ENCODE data around the gene CYFIP2.

Gene CYFIP2

DNA sequence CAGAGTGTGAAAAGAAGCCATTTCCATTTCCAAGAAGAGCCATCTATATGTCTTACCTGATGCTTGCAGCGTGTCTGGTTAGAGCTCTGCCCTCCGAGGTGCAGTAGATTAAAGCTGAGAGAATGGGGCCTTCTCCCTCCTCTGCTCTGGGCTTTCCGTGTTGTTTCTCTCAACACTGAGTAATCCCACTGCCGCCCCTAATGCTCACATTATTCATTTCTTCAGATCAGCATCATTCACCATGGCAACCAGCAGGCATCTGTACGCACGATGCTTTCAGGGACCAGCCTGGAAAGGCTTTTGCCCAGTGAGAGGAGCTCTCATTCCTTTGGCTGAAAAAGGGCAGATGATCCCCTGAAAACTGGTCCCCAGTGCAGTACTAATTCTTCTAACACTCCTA, 79.6 kb downstream of the CYFIP2 start:
- Histone ChIP-seq H2BK15ac (ENCODE audit: low read length) (no peak overlapping the region), H4K91ac (ENCODE audit: low read depth, low read length, poor library complexity) (no peak overlapping the region), H3K9me3 (replicated peaks in 1 of 2; ENCODE audit: control insufficient read depth in 2 of 2, insufficient read depth in 1 of 2, low read depth in 1 of 2, low read length in 2 of 2) (peaks cover 0 to 2% of the 10 kb centered on the region in 2 donors), H3K27ac (replicated peaks; ENCODE audit: low read length) (no peak overlapping the region), H2AK5ac (ENCODE audit: low read depth, low read length) (no peak overlapping the region), H2BK12ac (ENCODE audit: low read length) (no peak overlapping the region), H3K79me1 (ENCODE audit: low read depth, low read length) (no peaks in the 10 kb centered on the region), H3K4me2 (ENCODE audit: insufficient read depth, low read length, poor library complexity, severe bottlenecking) (no peak overlapping the region), H3K4ac (ENCODE audit: low read length) (no peak overlapping the region), H2BK5ac (ENCODE audit: low read length) (no peak overlapping the region), H2BK120ac (ENCODE audit: low read depth, low read length) (no peak overlapping the region), H4K8ac (ENCODE audit: low read depth, low read length) (no peak overlapping the region), H3K9ac (ENCODE audit: low read depth, low read length, poor library complexity) (no peak overlapping the region), H3K4me1 (ENCODE audit: control insufficient read depth in 2 of 2, insufficient read depth in 1 of 2, low read depth in 1 of 2, low read length in 2 of 2) (no peaks in the 10 kb centered on the region), H3K27me3 (ENCODE audit: control insufficient read depth in 3 of 3, insufficient read depth in 3 of 3, low read depth in 1 of 3, low read length in 3 of 3) (no peaks in the 10 kb centered on the region), H3K36me3 (replicated peaks in 1 of 2; ENCODE audit: control insufficient read depth in 2 of 2, insufficient read depth in 2 of 2, low read length in 2 of 2) (peaks cover 12 to 79% of the 10 kb centered on the region in 2 donors), H3K23ac (ENCODE audit: low read depth, low read length, poor library complexity) (no peak overlapping the region), H3K18ac (ENCODE audit: low read length) (no peak overlapping the region), H2AFZ (ENCODE audit: low read length) (no peak overlapping the region), H3K14ac (ENCODE audit: low read length) (no peak overlapping the region), H3K4me3 (ENCODE audit: low read length in 2 of 2) (no peak overlapping the region)
- DNase-seq (ENCODE audit: low spot score), result no peak
- WGBS, 2 donors (ENCODE audit: extremely low coverage in 2 of 2, insufficient read length in 2 of 2, insufficient replicate concordance in 1 of 2), result no CpG with 5 or more reads among the region's 6 CpGs

DNA sequence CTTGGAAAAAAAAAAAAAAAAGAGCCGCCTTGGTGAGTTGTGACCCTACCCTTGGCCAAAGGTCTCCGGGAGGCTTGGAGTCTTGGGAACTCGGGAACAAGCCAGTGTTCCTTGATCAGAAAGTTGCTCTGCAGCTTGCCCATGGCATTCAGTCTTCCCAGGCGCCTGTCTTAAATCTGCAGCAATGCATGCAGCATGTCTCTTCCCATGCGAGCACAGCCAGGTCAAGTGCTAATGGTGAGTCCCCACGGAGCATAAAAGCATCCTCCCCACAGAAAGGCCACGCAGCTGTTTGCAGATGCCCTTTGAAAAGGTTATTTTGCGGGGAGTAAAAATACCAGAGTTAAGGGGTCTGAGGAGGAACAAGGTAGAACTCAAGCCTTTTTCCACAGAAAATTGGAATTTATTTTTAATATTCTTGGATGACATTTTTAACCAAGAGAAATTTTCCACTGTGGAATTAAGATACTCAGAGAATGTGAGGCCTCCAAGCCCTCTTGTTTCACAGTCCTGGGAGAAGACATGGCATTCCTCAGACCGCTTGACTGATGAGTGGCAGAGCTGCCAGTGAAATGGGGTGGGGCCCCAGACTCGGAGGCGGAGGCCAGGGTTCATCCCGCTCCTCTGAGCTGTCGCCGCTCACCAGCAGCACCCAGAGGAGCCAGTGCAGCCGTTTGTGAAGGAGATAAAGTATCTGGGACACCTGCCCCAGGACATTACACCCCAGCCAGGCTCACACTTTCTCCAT, 81.6 kb downstream of the CYFIP2 start:
- peaks cover 14 to 73% of the 10 kb centered on the region in 2 donors for H3K36me3 ChIP-seq (replicated peaks in 1 of 2; ENCODE audit: control insufficient read depth in 2 of 2, insufficient read depth in 2 of 2, low read length in 2 of 2)
- H3K4me2 ChIP-seq (ENCODE audit: insufficient read depth, low read length, poor library complexity, severe bottlenecking), result no peak overlapping the region
- no peak overlapping the region for H2AK5ac ChIP-seq (ENCODE audit: low read depth, low read length)
- no CpG with 5 or more reads among the region's 15 CpGs for WGBS, 2 donors (ENCODE audit: extremely low coverage in 2 of 2, insufficient read length in 2 of 2, insufficient replicate concordance in 1 of 2)
- no peak overlapping the region for H4K91ac ChIP-seq (ENCODE audit: low read depth, low read length, poor library complexity)
- H2BK5ac ChIP-seq (ENCODE audit: low read length), result no peak overlapping the region
- H3K4me1 ChIP-seq (ENCODE audit: control insufficient read depth in 2 of 2, insufficient read depth in 1 of 2, low read depth in 1 of 2, low read length in 2 of 2), result no peaks in the 10 kb centered on the region
- H2BK15ac ChIP-seq (ENCODE audit: low read length), result no peak overlapping the region
- DNase-seq (ENCODE audit: low spot score), result no peak
- H3K27me3 ChIP-seq (ENCODE audit: control insufficient read depth in 3 of 3, insufficient read depth in 3 of 3, low read depth in 1 of 3, low read length in 3 of 3), result no peaks in the 10 kb centered on the region
- no peak overlapping the region for H2BK12ac ChIP-seq (ENCODE audit: low read length)
- H3K4ac ChIP-seq (ENCODE audit: low read length), result no peak overlapping the region
- H3K4me3 ChIP-seq (ENCODE audit: low read length in 2 of 2), result no peak overlapping the region
- H3K9ac ChIP-seq (ENCODE audit: low read depth, low read length, poor library complexity), result no peak overlapping the region
- H3K27ac ChIP-seq (replicated peaks; ENCODE audit: low read length), result no peak overlapping the region
- H2BK120ac ChIP-seq (ENCODE audit: low read depth, low read length), result no peak overlapping the region
- H4K8ac ChIP-seq (ENCODE audit: low read depth, low read length), result no peak overlapping the region
- no peak overlapping the region for H2AFZ ChIP-seq (ENCODE audit: low read length)
- peaks cover 0 to 2% of the 10 kb centered on the region in 2 donors for H3K9me3 ChIP-seq (replicated peaks in 1 of 2; ENCODE audit: control insufficient read depth in 2 of 2, insufficient read depth in 1 of 2, low read depth in 1 of 2, low read length in 2 of 2)
- H3K79me1 ChIP-seq (ENCODE audit: low read depth, low read length), result no peaks in the 10 kb centered on the region
- no peak overlapping the region for H3K23ac ChIP-seq (ENCODE audit: low read depth, low read length, poor library complexity)
- no peak overlapping the region for H3K14ac ChIP-seq (ENCODE audit: low read length)
- no peak overlapping the region for H3K18ac ChIP-seq (ENCODE audit: low read length)

DNA sequence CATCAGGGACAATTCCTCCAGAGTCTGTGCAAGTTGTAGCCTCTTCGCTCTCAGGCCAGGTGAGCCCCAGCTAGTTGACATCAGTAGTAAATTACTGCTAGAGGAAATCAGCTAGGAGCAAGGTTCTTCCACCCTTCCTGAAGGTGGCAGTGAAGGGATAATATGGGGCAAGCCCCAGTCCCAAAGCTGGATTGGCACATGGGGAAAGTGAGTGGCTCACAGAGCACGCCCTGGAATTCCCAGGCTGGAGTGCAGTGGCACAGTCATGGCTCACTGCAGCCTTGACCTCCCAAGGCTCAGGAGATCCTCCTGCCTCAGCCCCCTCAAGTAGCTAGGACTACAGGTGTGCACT, 82.1 kb downstream of the CYFIP2 start:
- H2BK12ac ChIP-seq (ENCODE audit: low read length), result no peak overlapping the region
- no peak for DNase-seq (ENCODE audit: low spot score)
- peaks cover 11 to 73% of the 10 kb centered on the region in 2 donors for H3K36me3 ChIP-seq (replicated peaks in 1 of 2; ENCODE audit: control insufficient read depth in 2 of 2, insufficient read depth in 2 of 2, low read length in 2 of 2)
- no peak overlapping the region for H3K4ac ChIP-seq (ENCODE audit: low read length)
- no peak overlapping the region for H3K23ac ChIP-seq (ENCODE audit: low read depth, low read length, poor library complexity)
- no CpG with 5 or more reads among the region's 2 CpGs for WGBS, 2 donors (ENCODE audit: extremely low coverage in 2 of 2, insufficient read length in 2 of 2, insufficient replicate concordance in 1 of 2)
- no peak overlapping the region for H2BK120ac ChIP-seq (ENCODE audit: low read depth, low read length)
- no peak overlapping the region for H3K27ac ChIP-seq (replicated peaks; ENCODE audit: low read length)
- no peaks in the 10 kb centered on the region for H3K79me1 ChIP-seq (ENCODE audit: low read depth, low read length)
- H4K91ac ChIP-seq (ENCODE audit: low read depth, low read length, poor library complexity), result no peak overlapping the region
- no peak overlapping the region for H3K4me3 ChIP-seq (ENCODE audit: low read length in 2 of 2)
- H2BK15ac ChIP-seq (ENCODE audit: low read length), result no peak overlapping the region
- no peak overlapping the region for H3K9ac ChIP-seq (ENCODE audit: low read depth, low read length, poor library complexity)
- no peak overlapping the region for H2AK5ac ChIP-seq (ENCODE audit: low read depth, low read length)
- no peak overlapping the region for H3K14ac ChIP-seq (ENCODE audit: low read length)
- H2AFZ ChIP-seq (ENCODE audit: low read length), result no peak overlapping the region
- no peak overlapping the region for H3K4me2 ChIP-seq (ENCODE audit: insufficient read depth, low read length, poor library complexity, severe bottlenecking)
- no peak overlapping the region for H3K18ac ChIP-seq (ENCODE audit: low read length)
- H2BK5ac ChIP-seq (ENCODE audit: low read length), result no peak overlapping the region
- no peak overlapping the region for H4K8ac ChIP-seq (ENCODE audit: low read depth, low read length)
- peaks cover 0 to 2% of the 10 kb centered on the region in 2 donors for H3K9me3 ChIP-seq (replicated peaks in 1 of 2; ENCODE audit: control insufficient read depth in 2 of 2, insufficient read depth in 1 of 2, low read depth in 1 of 2, low read length in 2 of 2)
- H3K4me1 ChIP-seq (ENCODE audit: control insufficient read depth in 2 of 2, insufficient read depth in 1 of 2, low read depth in 1 of 2, low read length in 2 of 2), result no peaks in the 10 kb centered on the region
- H3K27me3 ChIP-seq (ENCODE audit: control insufficient read depth in 3 of 3, insufficient read depth in 3 of 3, low read depth in 1 of 3, low read length in 3 of 3), result no peaks in the 10 kb centered on the region

DNA sequence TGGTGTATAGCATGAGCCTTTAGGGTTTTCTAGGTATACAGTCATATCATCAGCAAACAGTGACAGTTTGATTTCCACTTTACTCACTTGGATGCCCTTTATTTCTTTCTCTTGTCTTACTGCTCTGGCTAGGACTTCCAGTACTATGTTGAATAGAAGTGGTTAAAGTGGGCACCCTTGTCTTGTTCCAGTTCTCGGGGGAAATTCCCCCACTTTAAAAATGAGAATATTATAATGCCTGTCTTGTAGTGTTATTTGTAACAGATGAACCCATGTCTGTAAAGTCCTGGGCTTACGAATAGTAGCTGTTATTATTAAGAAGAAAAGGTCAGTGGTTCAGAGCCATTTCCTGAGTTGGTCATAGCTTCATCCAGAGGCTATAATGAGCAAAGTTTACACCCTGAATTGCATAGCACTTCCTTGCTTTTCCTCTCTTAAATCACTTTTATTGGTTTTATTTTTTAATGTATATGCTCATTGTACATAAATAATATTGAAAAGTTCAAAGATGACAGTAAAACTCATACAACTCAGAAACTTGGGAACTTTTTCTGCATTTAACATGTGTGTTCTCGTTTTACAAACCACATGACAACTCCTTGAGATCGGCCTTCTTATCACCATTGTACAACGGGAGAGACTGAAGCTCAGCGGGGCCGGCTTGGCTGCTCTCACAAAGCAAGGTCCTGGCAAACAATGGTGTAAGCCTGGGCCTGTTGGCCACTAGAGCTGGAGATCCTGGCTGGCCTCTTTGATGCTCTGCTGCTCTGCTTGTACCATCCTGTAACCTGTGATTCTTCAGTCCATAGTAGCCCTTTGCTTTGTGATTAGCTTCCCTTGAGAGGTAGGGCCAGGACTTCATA, 85.2 kb downstream of the CYFIP2 start:
- H3K4me2 ChIP-seq (ENCODE audit: insufficient read depth, low read length, poor library complexity, severe bottlenecking), result no peak overlapping the region
- H2AK5ac ChIP-seq (ENCODE audit: low read depth, low read length), result no peak overlapping the region
- H3K14ac ChIP-seq (ENCODE audit: low read length), result no peak overlapping the region
- peaks cover 0 to 2% of the 10 kb centered on the region in 2 donors for H3K9me3 ChIP-seq (replicated peaks in 1 of 2; ENCODE audit: control insufficient read depth in 2 of 2, insufficient read depth in 1 of 2, low read depth in 1 of 2, low read length in 2 of 2)
- H3K18ac ChIP-seq (ENCODE audit: low read length), result no peak overlapping the region
- no peak overlapping the region for H3K4me3 ChIP-seq (ENCODE audit: low read length in 2 of 2)
- H3K23ac ChIP-seq (ENCODE audit: low read depth, low read length, poor library complexity), result no peak overlapping the region
- no peak overlapping the region for H3K4ac ChIP-seq (ENCODE audit: low read length)
- H2BK12ac ChIP-seq (ENCODE audit: low read length), result no peak overlapping the region
- no peak overlapping the region for H3K27ac ChIP-seq (replicated peaks; ENCODE audit: low read length)
- H2BK15ac ChIP-seq (ENCODE audit: low read length), result no peak overlapping the region
- no peak overlapping the region for H4K8ac ChIP-seq (ENCODE audit: low read depth, low read length)
- no peaks in the 10 kb centered on the region for H3K27me3 ChIP-seq (ENCODE audit: control insufficient read depth in 3 of 3, insufficient read depth in 3 of 3, low read depth in 1 of 3, low read length in 3 of 3)
- H2BK120ac ChIP-seq (ENCODE audit: low read depth, low read length), result no peak overlapping the region
- no peaks in the 10 kb centered on the region for H3K79me1 ChIP-seq (ENCODE audit: low read depth, low read length)
- H2BK5ac ChIP-seq (ENCODE audit: low read length), result no peak overlapping the region
- no peaks in the 10 kb centered on the region for H3K4me1 ChIP-seq (ENCODE audit: control insufficient read depth in 2 of 2, insufficient read depth in 1 of 2, low read depth in 1 of 2, low read length in 2 of 2)
- H2AFZ ChIP-seq (ENCODE audit: low read length), result no peak overlapping the region
- no CpG with 5 or more reads among the region's 7 CpGs for WGBS, 2 donors (ENCODE audit: extremely low coverage in 2 of 2, insufficient read length in 2 of 2, insufficient replicate concordance in 1 of 2)
- no peak overlapping the region for H4K91ac ChIP-seq (ENCODE audit: low read depth, low read length, poor library complexity)
- no peak overlapping the region for H3K9ac ChIP-seq (ENCODE audit: low read depth, low read length, poor library complexity)
- no peak for DNase-seq (ENCODE audit: low spot score)
- H3K36me3 ChIP-seq (replicated peaks in 1 of 2; ENCODE audit: control insufficient read depth in 2 of 2, insufficient read depth in 2 of 2, low read length in 2 of 2), result peaks cover 5 to 58% of the 10 kb centered on the region in 2 donors

Data from neuronal stem cell (in vitro differentiated cells).